ENCODE measurements around the gene CXCR2.
"Not testable (repeated sequence)": the region's sequence is repeated elsewhere in the genome, so short reads cannot be mapped to it uniquely, and the experiment has no call there.

The CXCR2 gene

DNA sequence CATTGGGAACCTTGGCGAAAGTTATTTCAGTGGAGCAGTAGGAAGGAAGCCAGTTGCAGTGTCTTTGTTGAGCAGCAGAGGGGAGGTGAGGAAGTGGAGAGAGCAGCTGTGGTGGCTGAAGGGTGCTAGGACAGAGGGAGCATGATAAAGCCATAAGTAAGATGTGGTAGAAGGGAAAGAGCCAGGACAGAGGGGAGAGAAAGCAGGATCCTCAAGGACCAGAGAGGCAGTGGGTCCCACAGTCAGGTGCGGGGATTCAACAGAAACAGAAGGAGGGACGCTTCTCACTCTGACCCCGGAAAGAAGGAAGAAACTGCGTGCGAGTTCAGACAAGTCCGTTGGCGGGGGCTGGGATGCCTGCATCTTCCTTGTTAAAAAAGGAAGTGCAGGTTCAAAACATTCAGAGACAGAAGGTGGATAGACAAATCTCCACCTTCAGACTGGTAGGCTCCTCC is at the start of gene CXCR2:
Gene CXCR2, plus strand, starts transcription at position 403 of the 455 bp plus-strand sequence. CDS start 8,774 bp downstream, outside the sequence.
- DNase-seq: no peak

DNA sequence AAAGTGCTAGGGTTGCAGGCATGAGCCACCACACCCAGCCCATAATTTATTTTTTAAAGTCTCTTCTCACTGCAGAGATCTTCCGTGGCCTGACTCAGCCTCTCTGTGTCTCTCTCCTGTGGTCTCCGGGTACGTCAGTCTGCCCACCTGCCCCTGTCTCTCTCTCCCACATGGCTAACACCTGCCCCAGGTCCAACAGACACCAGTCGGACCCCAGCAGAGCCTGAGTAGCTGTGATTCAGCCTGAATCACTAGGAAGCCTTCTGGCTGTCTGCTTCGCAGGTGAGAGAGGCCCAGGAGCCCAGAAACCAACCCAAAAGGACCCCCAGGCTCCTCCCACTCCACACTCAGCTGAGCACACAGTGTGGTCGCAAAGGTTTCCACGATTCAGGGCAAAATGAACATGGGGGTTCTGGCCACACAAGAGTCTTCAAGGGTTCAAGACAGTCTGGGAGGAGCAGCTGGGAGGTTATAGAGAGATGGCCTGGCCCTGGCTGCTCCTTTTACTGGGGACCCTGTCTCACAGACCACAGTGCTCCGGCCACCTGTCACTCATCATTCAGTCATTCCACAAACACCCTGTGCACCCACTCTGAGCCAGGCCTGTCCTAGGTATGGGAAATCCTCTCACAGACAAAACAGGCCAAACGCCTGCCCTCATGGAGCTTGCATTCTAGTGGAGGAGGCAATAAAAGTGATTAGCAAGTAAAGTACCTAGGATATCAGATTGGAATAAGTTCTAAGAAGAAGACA is 48.2 kb upstream of the CXCR2 start:
- DNase-seq: no peak

DNA sequence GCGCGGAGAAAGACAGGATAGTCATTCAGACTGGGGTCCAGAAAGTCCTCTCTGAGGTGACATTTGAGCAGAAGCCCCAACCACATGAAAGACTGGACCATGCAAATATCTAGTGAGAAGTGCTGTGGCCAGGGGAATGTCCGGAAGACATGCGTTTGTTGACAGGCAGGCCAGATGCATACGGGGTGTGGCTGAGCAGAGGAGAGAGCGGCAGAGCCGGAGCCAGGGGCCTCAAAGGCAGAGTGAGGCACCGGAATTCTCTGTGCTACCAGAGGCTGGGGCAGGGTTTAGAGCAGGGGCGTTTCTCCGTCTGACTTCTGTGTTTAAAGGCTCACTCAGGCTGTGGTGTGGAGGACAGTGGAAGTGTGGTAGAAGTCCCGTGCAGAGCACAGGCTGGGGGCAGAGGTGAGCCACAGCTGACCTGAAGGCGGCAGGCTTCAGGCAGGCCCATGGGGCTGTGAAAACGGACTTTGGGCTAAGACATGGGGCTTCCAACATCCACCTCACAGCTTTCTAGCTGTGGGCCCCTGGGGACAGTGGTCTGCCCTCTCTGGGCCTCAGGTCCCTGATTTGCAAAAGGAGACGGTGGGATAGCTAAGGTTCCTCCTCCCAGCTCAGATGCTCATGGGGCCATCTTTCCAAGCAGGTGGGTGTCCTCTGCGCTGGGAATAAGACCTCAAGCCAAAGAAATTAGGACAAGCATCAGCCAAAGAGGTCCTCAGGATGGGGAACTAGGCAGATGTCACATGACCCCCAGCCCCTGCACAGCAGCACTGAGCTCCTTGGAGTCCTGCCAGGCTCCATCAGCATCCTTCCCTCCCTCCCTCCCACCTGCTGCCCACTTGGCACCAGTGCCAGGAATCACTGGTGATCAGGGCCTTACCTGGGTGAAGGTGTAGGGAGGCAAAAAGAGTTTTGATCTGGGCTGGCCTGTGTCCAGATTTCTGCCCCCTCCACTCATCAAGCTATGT is 45.6 kb upstream of the CXCR2 start:
- no peak for DNase-seq

DNA sequence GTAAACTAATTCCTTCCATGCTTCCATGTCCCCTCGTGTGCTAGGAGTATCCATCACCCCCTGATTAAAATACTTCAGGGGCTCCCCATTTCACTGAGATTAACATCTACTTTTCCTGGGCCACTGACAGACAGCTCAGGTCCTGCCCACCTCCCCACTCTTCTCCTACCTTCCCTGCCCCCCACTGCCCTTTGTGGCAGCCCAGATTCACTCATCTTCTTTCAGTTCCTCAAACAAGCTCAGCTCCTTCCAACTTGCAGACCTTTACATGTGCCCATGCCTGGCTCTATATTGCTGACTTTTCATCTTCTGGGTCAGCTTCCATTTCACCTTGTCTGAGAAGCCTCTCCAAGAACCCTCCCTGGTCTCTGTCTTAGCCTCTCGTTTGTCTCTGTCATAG is 44.8 kb upstream of the CXCR2 start:
- no peak for DNase-seq

DNA sequence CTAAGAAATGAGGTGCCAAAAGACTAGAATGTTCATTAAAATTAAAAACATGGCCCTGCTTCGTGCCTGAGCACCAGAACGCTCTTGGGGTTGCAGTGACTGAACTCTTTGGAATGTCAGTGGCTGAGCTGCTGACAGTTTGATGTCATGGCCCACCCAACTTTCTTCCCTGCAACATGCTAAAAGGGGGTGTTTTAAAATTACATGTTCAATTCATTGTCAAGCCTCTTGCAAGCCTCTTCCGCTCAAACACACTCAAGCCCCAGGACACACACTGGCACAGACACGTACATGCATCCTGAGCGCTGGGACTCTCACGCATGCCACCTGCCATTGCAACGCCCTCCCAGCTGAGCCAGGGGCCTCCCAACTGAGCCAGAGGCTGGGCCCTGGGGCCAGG is 44.1 kb upstream of the CXCR2 start:
- DNase-seq: no peak

DNA sequence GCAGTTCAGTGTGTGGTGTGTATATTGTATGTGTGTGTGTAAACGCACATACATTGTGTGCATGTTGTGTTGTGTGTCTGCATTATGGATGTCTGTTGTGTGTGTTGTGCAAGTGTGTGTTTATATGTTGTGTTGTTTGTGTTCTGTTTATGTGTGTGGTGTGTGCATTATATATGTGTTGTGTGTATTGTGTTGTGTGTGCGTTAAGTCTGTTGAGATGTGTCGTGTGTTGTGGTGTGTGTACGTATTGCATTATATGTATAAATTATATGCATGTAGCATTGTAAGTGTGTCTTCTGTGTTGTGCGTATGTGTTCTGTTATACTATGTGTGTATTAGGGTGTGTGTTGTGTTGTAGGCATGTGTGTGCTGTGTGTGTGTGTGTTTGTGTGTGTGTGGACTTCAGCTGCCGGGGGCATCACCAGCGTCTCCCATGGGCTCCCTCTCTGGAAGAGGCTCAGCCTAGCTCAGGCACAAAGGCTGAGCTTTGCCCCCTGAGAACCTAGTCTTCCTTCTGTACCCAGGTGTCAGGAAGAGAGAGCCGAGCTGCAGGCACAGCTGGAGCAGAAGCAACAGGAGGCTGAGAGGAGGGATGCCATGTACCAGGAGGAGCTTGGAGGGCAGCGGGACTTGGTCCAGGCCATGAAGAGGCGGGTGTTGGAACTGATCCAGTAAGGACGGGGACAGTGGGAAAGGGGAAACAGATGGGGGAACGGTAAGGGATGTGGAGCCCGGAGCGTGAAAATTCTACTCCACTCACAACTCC is 43.1 kb upstream of the CXCR2 start:
- no peak for DNase-seq

DNA sequence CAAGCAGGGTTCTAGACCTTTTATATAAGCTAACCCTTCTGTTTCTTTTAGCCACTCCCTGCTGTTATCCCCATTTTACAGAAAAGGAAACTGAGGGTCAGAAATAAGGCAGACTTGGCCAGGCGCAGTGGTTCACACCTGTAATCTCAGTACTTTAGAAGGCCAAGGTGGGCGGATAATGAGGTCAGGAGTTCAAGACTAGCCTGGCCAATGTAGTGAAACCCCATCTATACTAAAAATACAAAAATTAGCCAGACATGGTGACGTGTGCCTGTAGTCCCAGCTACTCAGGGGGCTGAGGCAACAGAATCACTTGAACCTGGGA is 42.5 kb upstream of the CXCR2 start:
- no peak for DNase-seq

DNA sequence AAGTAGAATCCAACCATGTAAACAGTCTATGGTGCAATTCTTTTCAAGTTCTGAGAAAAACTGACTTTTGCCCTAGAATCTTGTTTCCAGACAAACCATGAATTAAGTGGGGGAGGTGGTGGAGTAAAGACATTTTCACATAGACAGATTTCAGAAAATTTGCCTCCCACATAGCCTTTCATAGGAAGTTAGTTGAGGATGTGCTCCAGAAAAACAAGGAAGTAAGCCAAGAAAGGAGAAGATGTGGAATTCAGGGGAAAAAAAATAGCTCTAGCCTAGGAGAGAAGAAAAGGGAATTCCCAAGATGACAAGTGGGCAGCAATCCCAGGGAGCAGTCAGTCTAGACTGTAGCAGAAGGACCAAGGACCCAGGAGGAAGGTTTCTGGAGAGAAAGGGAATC is 39.4 kb upstream of the CXCR2 start:
- DNase-seq: no peak

DNA sequence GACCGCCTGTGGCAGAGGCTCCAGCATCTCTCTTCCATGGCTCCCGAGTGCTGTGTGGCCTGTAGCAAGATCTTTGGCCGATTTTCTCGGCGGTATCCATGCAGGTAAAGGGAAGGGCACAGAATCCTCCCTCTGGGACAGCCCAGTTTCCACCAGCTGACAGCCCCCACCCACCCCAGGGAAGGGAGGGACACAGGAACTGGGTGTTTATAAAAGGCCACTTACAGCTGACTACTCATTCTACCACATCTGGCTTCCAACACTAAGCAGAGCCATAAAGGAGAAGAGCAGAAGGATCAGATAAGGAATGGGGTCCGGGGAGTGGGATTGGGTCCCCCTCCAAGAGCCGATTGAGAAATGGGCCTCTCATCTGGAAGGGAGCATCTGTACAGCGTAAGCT is 36.6 kb upstream of the CXCR2 start:
- DNase-seq: no peak

DNA sequence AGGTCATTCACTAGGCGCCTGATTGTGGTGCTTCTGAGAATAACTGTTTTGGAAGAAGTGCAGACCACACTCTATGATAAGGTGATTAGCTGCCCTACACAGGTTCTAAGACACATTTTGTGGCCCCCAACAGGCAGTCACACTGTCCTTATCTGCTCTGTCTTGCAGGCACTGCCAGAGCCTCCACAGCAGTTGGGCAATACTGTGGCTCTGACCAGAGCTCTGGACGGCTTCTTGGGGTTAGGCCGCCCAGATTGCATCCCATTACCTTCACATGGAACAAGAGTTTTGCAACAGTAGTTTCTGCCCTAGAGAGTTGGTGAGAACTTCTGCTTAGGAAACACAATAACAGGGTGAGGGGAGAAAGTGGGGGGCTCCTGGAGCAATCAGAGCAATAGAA is 34.1 kb upstream of the CXCR2 start:
- no peak for DNase-seq

DNA sequence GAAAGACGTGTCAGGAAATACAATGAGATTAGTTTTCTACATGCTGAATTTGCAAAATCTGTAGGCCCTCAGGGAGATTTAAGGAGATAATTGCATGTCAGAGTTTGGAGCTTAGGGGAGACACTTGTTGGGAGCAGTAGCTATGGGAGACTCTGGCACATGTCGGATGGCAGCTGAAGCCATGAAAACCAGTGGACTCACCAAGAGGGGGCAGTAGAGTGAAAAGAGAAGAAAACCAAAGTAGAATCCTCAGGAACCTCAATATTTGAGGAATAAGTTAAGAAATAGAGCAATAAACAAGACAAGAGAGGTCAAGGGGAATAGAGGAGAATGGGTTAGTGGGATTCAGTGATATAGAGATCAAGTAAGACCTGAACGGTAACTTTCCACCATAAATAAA is 31.9 kb upstream of the CXCR2 start:
- DNase-seq: no peak

DNA sequence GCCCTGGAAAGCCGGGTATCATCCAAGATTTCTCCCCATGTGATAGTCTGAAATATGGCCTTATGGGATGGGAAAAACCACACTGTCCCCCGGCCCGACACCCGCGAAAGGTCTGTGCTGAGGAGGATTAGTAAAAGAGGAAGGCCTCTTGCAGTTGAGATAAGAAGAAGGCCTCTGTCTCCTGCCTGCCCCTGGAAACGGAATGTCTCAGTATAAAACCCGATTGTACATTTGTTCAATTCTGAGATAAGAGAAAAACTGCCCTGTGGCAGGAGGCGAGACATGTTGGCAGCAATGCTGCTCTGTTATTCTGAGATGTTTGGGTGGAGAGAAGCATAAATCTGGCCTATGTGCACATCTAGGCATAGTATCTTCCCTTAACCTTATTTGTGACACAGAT is 30.0 kb upstream of the CXCR2 start:
- DNase-seq: no peak

DNA sequence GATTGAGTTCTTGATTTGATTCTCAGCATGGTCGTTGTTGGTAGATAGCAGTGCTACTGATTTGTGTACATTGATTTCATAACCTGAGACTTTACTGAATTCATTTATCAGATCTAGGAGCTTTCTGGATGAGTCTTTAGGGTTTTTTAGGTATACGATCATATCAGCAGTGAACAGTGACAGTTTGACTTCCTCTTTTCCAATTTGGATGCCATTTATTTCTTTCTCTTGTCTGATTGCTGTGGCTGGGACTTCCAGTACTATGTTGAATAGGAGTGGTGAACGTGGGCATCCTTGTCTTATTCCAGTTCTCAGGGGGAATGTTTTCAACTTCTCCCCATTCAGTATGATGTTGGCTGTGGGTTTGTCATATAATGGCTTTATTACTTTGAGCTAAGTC is 27.9 kb upstream of the CXCR2 start:
- no peak for DNase-seq

DNA sequence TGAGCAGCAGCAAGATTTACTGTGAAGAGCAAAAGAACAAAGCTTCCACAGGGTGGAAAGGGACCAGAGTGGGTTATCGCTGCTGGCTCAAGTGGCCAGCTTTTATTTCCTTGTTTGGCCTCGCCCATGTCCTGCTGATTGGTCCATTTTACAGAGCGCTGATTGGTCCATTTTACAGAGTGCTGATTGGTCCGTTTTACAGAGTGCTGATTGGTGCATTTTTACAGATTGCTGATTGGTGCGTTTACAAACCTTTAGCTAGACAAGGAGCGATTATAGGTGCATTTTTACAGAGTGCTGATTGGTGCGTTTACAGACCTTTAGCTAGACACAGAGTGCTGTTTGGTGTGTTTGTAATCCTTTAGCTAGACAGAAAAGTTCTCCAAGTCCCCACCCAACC is 17.0 kb upstream of the CXCR2 start:
- DNase-seq: not testable (repeated sequence)

DNA sequence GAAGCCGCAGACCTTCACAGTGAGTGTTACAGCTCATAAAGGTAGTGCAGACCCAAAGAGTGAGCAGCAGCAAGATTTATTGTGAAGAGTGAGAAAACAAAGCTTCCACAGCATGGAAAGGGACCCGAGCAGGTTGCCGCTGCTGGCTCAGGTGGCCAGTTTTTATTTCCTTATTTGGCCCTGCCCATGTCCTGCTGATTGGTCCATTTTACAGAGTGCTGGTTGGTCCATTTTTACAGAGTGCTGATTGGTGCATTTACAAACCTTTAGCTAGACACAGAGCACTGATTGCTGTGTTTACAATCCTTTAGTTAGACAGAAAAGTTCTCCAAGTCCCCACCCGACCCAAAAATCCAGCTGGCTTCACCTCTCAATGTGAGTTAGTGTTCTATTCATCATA is 4.0 kb upstream of the CXCR2 start:
- DNase-seq: not testable (repeated sequence)

DNA sequence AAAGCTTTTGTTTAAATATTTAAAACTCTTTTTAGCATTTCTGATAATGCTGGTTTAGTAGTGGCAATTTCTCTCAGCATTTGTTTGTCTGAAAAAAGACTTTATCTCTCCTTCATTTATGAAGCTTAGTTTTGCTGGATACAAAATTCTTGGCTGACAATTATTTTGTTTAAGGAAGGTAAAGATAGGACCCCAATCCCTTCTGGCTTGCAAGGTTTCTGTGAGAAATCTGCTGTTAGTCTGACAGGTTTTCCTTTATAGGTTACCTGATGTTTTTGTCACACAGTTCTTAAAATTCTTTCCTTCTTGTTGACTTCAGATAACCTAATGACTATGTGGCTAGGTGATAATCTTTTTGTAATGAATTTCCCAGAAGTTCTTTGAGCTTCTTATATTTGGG is 3.5 kb upstream of the CXCR2 start:
- not testable (repeated sequence) for DNase-seq

DNA sequence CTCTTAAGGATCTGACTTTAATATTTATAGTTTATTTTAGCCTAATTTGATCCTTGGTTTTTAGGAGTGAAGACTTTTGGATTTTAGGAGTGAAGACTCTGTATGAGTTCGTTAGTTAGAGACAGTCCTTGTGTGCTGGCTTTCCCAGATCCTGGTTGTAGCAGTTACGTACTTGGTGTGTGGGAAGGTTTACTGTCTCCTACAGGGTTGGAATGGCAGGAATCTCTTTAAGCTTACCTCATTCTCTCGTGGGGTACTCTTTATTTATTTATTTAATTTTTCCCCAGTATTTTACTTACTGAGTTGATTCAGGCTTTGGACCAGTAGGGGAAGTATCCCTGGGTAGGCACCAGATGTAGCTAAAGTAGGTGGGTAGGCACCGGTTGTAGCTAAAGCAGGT is 1.8 kb upstream of the CXCR2 start:
- no peak for DNase-seq

DNA sequence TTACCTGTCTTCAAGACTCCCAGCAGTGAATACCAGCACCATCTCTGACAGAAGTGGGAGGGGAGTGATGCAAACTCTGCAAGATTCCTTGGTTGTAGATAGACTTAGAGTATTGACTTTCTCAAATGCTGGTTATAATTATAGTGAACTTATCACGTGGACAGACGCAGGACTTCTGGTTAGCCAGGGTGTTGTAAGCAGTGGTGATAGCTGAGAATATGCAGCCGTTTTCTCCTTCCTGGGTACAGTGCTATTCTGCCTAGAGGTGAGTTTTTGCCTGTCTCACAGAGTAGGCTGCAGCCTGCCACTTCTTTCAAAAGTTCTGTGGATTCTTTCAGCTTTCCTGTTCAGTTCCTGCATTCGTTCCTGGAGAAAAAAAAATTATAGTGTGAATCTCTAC is 733 bp upstream of the CXCR2 start:
- no peak for DNase-seq

DNA sequence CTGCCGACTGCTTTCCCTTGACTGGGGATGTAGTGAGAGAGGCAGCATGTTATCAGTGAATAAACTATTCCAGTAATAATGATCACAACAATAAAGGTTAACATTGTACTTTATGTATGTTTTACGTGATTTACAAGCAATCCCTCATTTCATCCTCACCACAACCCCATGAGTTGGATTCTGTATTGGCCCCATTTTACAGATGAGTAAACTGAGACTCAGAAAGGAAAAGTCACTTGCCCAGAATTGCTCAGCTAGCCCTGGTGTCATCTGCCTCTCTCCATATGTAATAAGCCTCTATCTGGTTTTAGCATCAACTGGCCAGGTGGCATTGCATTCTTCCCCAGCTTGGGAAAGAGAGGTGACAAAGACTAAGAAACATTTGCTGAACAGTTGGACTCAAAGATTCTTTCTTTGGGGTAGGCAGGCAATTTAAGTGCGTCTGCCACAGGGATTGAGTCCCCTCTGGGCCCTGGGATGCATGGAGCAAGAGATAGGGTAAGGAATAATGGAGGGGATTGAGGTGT is 2.2 kb downstream of the CXCR2 start:
- DNase-seq: no peak

DNA sequence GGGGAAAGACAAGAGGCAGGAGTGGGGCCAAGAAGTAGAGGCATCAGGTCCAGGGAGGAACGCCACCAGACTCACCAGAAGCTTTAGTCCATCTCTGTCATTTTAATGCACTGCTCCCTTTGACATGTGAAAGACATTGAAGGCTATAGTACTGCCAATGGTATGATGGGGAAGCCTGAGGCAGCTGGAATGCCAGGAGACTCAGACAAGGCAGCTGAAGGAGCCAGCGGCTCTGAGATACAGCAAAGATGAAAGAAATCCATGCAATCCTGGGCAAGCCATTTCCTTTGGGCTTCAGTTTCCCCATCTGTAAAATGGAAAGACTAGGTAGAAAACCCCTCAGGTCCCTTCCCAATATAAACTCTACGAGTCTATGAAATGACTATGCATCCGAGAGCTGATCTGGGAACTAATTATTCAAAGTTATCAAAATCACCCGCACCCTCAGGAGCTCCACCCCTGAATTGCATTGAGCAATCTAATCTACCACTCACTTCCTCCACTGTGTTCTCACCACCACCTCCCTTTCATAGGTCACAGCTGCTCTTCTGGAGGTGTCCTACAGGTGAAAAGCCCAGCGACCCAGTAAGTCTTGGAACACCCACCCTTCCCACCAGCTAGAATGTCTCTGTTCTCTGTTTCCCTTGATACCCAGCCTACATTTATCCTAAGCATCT is 3.1 kb downstream of the CXCR2 start:
- no peak for DNase-seq

DNA sequence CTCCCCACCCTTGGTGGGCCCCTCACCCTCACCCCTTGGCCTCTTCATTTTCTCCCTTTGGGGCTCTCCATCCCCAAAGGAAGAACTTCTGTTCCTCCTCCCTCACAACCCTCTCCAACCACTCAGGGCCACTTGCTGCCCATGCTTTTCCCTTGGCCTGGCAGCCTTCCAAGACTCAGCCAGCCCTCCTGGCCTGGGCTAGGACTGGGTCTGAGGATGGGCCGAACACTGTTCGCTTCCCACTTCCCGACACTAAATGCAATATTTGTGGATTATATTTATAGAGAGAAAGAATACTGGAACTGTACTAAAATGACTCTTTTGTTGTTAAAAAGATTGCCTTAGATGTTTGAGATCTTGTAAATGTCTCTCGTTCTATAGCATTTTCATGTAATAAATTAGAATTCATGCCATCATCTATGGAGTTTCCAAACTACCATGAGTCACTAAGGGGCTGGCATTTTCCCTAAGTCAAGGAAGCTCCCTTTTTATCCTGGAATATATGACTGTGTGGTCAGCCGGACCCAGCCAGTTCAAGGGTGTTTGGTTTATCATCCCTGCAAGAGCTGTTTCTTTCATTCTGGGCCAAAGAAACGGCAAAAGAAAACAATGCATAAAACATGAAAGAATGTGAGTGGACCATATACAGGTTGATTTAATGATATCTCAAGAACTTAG is 3.8 kb downstream of the CXCR2 start:
- DNase-seq: no peak

DNA sequence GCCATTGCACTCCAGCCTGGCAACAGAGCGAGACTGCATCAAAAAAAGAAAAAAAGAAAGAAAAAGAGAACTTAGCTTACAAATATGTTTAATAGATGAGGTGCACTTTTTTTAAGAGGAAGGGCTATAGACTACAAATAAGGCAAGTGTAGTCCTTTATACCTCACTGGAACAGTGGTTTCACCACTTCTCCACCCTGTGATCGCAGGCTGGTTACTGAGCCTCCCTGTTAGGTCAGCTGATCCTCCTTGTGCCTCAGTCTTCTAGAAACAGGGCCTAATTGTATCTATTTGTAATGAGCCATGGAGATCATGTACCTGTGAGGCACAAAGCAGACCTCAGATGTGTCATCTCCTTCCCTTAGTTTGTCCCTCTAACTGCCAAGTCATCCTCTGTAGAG is 4.5 kb downstream of the CXCR2 start:
- no peak for DNase-seq
